ENCODE measurements around the gene COL6A3. TPM values are rescaled to one million over a fixed set of nuclear protein-coding genes. Genes with fewer than 3 reads are reported as not detected.
A peak's percentile ranks its signal among the peaks of the same experiment; 100 is the strongest.

The COL6A3 gene
- total and polyA plus RNA-seq, 9 of the 15 experiments (the other 6 are each of a cell fraction or from before 2014, with no cell fraction given): 0.07 to 4.1 (median 1.5) TPM

GRCh38 chr2:237383991-237384671, 29.8 kb downstream of the COL6A3 start:
- in situ Hi-C loops (cut with MboI) (no loop called here), intact Hi-C loops (cut with micrococcal nuclease) (no loop called here)
- no TSS peak for BruUV-seq (replicated peaks)
- H3K4me3 ChIP-seq: no peak overlapping the region
- ChIA-PET POLR2A (interaction anchor here (0.9 kb wide), 1 partner anchor 27 kb away, joined by 3 read pairs; no protein-coding TSS in a partner anchor), CTCF (ENCODE audit: low intra/inter-chr PET ratio) (no interaction called here)
- peak; percentile 54; the same call in 1 of the 2 replicates for TF ChIP-seq THRB (CRISPR knock-in tag; conservative IDR thresholded peaks at IDR 0.05)
- no peak for TF ChIP-seq LEF1 (IDR thresholded peaks at IDR 0.05)
- no peak for TF ChIP-seq ZNF589 (CRISPR knock-in tag; IDR thresholded peaks at IDR 0.05; ENCODE audit: low read depth)
- TF ChIP-seq CEBPG (CRISPR knock-in tag; IDR thresholded peaks at IDR 0.05): no peak
- peak; percentile 49 to 62 for TF ChIP-seq CEBPG (tag; conservative IDR thresholded peaks at IDR 0.05 in 1 of 2, IDR thresholded peaks at IDR 0.05 in 1 of 2)
- no peak for TF ChIP-seq ILK (tag; IDR thresholded peaks at IDR 0.05; ENCODE audit: borderline replicate concordance, low read depth)
- TF ChIP-seq SRSF9 (IDR thresholded peaks at IDR 0.05; ENCODE audit: borderline replicate concordance, low read depth, low read length): no peak
- TF ChIP-seq CREM (IDR thresholded peaks at IDR 0.05; ENCODE audit: low read depth): 0 out of 2 replicates have a peak, but pooled peaks have one; percentile 8
- TF ChIP-seq CHCHD3 (CRISPR knock-in tag; IDR thresholded peaks at IDR 0.05): no peak
- TF ChIP-seq GMEB1 (CRISPR knock-in tag; IDR thresholded peaks at IDR 0.05): no peak
- 0 out of 2 replicates have a peak, but pooled peaks have one; percentile 44 for TF ChIP-seq GABPA (tag; conservative IDR thresholded peaks at IDR 0.05; ENCODE audit: low read depth)
- TF ChIP-seq ETV5 (CRISPR knock-in tag; IDR thresholded peaks at IDR 0.05; ENCODE audit: low read depth): no peak
- no peaks in the 10 kb centered on the region for H3K9me1 ChIP-seq (ENCODE audit: control insufficient read depth, insufficient read depth, low read length)
- DNase-seq (ENCODE audit: extremely low read depth in 1 of 4, low spot score in 3 of 4) (no peak), ATAC-seq (no peak), FAIRE-seq (no peak)
- H4K20me1 ChIP-seq (replicated peaks; ENCODE audit: control insufficient read depth, insufficient read depth, low read length): no peaks in the 10 kb centered on the region
- H3K79me2 ChIP-seq (ENCODE audit: control insufficient read depth, insufficient read depth, low read length): no peaks in the 10 kb centered on the region
- no peak overlapping the region for H2AFZ ChIP-seq (ENCODE audit: low read depth, low read length)
- H3K36me3 ChIP-seq (ENCODE audit: control insufficient read depth, insufficient read depth, low read length): no peaks in the 10 kb centered on the region
- H3K4me1 ChIP-seq (replicated peaks in 1 of 2; ENCODE audit: control insufficient read depth in 2 of 2, insufficient read depth in 2 of 2, low read length in 2 of 2): no peaks in the 10 kb centered on the region
- 0% methylated on average over 6 of the region's 6 CpGs for WGBS (ENCODE audit: insufficient coverage, low coverage, missing lambda C conversion rate)
- no peak overlapping the region for H3K9ac ChIP-seq (ENCODE audit: insufficient read depth in 1 of 2, low read depth in 2 of 2, low read length in 2 of 2)
- H3K4me2 ChIP-seq (ENCODE audit: insufficient read depth, low read length): no peak overlapping the region
- peaks cover 0 to 13% of the 10 kb centered on the region in 2 experiments; a peak in 3 of 5 replicates for H3K27me3 ChIP-seq (ENCODE audit: control insufficient read depth in 2 of 2, insufficient read depth in 2 of 2, low read length in 2 of 2)
- H3K9me3 ChIP-seq (replicated peaks; ENCODE audit: control insufficient read depth, insufficient read depth, low read depth, low read length): no peaks in the 10 kb centered on the region
- H3K27ac ChIP-seq (ENCODE audit: extremely low read depth, low read depth, low read length): no peak overlapping the region

All from K562 (cell line).